Measurements from ENCODE around the gene ITPR1.

ITPR1 gene

DNA sequence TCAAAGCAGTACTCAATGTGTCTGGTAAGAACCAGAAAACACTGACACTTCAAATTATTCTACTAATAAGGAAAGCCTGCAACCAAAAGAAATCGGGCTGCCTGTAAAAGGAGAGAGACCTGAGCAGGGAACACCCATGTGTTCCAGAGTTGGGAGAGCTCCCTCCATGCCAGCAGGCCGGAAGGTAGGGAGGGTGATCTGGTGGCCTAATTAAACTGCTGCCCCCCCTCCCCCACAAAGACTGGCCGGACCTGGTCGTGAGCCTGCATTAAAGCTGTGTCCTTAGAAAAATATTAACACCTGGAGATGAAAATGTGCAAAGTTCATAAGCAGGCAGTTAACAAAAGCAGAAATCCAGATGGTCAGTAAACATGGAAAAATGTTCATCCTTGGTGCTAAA is 315.5 kb downstream of the ITPR1 start:
- DNase-seq (ENCODE audit: low spot score) = no peak
- TF ChIP-seq, protein P1, sequence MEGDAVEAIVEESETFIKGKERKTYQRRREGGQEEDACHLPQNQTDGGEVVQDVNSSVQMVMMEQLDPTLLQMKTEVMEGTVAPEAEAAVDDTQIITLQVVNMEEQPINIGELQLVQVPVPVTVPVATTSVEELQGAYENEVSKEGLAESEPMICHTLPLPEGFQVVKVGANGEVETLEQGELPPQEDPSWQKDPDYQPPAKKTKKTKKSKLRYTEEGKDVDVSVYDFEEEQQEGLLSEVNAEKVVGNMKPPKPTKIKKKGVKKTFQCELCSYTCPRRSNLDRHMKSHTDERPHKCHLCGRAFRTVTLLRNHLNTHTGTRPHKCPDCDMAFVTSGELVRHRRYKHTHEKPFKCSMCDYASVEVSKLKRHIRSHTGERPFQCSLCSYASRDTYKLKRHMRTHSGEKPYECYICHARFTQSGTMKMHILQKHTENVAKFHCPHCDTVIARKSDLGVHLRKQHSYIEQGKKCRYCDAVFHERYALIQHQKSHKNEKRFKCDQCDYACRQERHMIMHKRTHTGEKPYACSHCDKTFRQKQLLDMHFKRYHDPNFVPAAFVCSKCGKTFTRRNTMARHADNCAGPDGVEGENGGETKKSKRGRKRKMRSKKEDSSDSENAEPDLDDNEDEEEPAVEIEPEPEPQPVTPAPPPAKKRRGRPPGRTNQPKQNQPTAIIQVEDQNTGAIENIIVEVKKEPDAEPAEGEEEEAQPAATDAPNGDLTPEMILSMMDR (IDR thresholded peaks at IDR 0.05; ENCODE audit: extremely low read depth, missing control alignments) = no peak

DNA sequence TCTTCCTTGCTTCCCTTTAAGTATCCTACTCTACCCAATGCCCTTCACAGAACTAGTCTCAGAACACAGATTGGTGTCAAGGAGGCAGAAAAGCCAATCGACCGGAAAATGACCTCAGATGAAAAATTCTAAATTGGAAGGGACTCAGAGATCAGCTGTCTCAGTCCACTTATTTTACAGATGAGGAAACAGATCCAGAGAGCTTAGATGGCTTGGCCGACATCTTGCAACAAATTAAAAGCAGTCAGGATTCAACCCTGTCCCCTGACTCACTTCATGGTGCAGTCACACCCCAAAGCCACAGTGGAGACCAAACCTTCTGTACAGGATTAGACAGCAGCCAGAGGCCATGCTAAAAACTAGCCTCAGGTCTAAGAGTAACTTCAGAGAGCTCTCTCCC is 316.8 kb downstream of the ITPR1 start:
- DNase-seq (ENCODE audit: low spot score) = no peak
- TF ChIP-seq, protein P1 (IDR thresholded peaks at IDR 0.05; ENCODE audit: extremely low read depth, missing control alignments) = no peak

DNA sequence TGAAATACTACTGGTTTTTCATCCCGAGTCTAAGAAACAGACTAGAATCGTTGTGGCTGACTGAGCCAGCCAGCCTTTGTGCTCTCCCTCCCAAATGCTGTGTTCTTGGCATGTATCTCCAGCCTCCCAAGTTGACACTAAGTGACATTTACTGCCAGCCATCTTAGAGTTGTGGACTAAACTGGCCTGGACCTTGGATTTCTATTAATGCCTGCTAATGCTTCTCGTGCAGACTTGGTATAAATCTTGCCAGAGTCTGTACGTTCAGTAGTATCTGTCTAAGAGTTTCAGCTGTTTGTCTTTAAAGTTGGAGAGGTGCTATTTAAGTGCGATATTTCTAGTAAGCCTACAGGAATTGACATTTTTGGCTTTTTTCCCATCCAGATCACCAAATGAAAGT is 319.4 kb downstream of the ITPR1 start:
- no peak for DNase-seq (ENCODE audit: low spot score)
- TF ChIP-seq, protein P1 (IDR thresholded peaks at IDR 0.05; ENCODE audit: extremely low read depth, missing control alignments) = no peak

DNA sequence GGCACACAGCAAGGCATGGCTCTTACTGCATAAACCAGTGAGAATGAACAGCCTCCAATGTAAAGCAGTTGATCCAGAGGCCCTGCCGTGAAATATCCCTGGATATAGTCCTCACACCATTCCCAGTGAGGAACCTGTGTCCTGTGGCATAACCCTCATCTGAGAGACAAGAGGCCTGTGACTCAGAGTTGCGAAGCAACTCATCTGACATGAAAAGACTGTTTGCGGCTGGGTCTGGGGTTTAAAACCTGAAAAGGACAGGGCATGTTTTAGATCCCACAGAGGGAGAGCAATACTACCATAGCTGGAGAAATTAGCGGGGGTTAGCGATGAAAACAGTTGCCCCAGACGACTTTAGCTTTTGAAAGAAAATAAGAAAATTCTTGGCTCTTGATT is 320.8 kb downstream of the ITPR1 start:
- TF ChIP-seq, protein P1 (IDR thresholded peaks at IDR 0.05; ENCODE audit: extremely low read depth, missing control alignments) = no peak
- DNase-seq (ENCODE audit: low spot score) = no peak

DNA sequence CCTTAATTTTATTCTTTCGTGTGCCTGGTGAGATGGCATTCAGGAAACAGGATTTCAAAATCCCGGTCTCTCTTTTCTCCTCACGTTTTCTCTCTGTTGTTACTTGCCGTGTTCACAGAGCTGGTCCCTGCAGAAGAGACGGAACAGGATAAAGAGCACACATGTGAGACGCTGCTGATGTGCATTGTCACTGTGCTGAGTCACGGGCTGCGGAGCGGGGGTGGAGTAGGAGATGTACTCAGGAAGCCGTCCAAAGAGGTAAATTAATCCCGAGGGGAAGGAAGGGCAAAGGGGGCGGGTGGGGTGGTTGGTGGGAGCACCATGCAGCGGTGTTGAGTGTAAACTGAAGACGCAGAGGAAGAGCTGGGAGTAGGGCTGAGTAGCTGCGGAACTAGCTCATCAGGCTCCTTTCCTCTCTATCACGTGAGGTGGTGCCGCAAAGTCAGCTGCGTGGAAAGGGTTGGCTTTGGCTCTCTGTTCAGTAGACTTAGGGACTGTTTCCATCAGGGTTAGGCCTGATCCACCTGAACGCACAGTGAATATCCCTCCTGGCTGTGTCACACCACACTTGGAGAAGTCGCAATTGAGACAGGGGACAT is 321.3 kb downstream of the ITPR1 start:
- TF ChIP-seq, protein P1 (IDR thresholded peaks at IDR 0.05; ENCODE audit: extremely low read depth, missing control alignments) = no peak
- DNase-seq (ENCODE audit: low spot score) = no peak

DNA sequence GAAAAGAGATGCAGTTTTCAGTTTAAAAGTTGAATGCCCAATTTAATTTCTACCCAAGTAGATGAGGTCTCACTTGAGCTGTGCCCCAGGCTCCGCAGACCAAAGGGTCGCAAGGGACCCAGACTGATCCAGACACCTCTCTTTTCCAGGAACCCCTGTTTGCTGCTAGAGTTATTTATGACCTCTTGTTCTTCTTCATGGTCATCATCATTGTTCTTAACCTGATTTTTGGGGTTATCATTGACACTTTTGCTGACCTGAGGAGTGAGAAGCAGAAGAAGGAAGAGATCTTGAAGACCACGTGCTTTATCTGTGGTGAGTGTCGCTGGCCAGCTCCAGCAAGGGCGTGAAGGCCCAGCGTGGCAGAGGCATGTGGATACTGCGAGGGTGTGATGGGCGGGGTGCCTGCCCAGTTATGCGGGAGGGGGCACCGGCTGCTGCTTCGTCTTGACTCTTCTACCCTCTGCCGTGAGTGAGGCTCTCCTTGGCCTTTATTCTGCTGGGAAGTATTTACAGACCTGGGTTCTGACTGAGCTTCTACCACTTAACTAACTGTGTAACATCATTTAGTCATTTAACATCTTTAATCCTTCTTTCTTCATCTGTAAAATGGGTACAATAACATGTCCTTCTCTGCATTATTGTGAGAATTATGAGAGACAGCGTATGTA is 321.9 kb downstream of the ITPR1 start:
- no peak for DNase-seq (ENCODE audit: low spot score)
- TF ChIP-seq, protein P1 (IDR thresholded peaks at IDR 0.05; ENCODE audit: extremely low read depth, missing control alignments) = no peak

DNA sequence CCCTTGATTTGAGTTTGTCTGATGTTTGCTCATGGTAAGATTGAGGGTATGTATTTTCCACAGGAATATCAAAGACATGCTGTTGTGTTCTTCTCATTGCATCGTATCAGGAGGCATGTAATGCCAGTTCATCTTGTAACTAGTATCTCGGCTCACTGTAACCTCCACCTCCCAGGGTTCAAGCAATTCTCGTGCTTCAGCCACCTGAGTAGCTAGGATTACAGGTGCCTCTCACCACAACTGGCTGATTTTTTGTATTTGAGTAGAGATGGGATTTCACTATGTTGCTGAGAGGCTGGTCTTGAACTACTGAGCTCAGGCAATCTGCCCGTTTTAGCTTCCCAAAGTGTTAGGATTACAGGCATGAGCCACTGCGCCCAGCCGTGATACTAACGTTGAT is 323.2 kb downstream of the ITPR1 start:
- DNase-seq (ENCODE audit: low spot score) = no peak
- TF ChIP-seq, protein P1 (IDR thresholded peaks at IDR 0.05; ENCODE audit: extremely low read depth, missing control alignments) = no peak

Measured in GM20000 (cell line).